Suprapubic skin (tissue), 3 donors: Measurements from ENCODE around the gene C14orf132.

Experiments used
- CTCF ChIP-seq, 2 donors: fragments of 200-600 bp in 1 of 2; fragments of 450-650 bp in 1 of 2; sonication (generic) in 1 of 2; IDR thresholded peaks; one replicate each; pipeline ENCODE4 v1.5.1; 2016 to 2019; ENCODE audit warnings: antibody characterized with exemption in 2 of 2, mild to moderate bottlenecking in 1 of 2, moderate library complexity in 1 of 2
- POLR2A ChIP-seq, 2 donors: fragments of 450-650 bp; IDR thresholded peaks; one replicate each; pipeline ENCODE4 v1.6.1; 2017; ENCODE audit warnings: antibody characterized with exemption in 2 of 2, mild to moderate bottlenecking in 2 of 2, moderate library complexity in 2 of 2

DNA sequence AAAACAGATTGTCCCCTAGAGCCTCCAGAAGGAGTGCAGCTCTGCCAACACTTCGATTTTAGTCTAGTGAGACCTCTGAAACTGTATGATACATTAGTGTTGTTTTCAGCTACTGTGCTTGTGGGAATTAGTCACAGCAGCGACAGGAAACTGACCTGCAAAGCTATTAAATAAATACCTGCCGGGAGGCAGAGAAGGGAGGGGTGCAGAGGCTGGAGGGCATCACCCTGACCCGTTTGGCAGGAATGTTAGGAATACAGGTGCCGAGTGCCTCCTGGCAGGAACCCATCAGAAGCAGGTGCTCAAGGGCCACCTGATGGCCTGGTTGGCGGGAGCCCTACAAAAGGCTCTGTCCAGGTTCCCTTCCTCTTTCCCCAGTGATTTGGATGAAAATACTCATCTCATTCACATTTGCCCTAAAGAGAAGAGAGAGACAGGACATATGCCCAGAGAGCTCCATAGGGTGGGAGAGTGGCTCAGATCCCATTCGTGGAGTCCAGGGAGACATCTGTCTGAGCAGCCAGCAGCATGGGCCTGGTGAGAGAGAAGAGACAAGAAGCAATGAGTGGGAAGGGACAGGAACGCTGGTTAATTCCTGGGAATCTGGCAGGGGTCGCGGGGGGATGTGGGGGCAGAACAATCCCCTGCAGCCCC lies 44.6 kb downstream of the C14orf132 start:
- TF ChIP-seq CTCF (IDR thresholded peaks at IDR 0.05) = no peak
- TF ChIP-seq POLR2A (IDR thresholded peaks at IDR 0.05) = no peak
